GM18520 (cell line): ENCODE results near the gene BAZ2B.
"Not testable (repeated sequence)": the region's sequence is repeated elsewhere in the genome, so short reads cannot be mapped to it uniquely, and the experiment has no call there.

Source experiments
- ATAC-seq: cut with Tn5 transposase; IDR thresholded peaks from one replicate; pipeline ENCODE4 v1.9.1; 2021; ENCODE audit not compliant: unreplicated experiment

BAZ2B gene, protein sequence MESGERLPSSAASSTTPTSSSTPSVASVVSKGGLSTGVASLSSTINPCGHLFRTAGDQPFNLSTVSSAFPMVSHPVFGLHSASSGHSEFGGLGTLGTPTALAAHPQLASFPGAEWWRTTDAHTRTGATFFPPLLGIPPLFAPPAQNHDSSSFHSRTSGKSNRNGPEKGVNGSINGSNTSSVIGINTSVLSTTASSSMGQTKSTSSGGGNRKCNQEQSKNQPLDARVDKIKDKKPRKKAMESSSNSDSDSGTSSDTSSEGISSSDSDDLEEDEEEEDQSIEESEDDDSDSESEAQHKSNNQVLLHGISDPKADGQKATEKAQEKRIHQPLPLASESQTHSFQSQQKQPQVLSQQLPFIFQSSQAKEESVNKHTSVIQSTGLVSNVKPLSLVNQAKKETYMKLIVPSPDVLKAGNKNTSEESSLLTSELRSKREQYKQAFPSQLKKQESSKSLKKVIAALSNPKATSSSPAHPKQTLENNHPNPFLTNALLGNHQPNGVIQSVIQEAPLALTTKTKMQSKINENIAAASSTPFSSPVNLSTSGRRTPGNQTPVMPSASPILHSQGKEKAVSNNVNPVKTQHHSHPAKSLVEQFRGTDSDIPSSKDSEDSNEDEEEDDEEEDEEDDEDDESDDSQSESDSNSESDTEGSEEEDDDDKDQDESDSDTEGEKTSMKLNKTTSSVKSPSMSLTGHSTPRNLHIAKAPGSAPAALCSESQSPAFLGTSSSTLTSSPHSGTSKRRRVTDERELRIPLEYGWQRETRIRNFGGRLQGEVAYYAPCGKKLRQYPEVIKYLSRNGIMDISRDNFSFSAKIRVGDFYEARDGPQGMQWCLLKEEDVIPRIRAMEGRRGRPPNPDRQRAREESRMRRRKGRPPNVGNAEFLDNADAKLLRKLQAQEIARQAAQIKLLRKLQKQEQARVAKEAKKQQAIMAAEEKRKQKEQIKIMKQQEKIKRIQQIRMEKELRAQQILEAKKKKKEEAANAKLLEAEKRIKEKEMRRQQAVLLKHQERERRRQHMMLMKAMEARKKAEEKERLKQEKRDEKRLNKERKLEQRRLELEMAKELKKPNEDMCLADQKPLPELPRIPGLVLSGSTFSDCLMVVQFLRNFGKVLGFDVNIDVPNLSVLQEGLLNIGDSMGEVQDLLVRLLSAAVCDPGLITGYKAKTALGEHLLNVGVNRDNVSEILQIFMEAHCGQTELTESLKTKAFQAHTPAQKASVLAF (N-terminal part only)

DNA sequence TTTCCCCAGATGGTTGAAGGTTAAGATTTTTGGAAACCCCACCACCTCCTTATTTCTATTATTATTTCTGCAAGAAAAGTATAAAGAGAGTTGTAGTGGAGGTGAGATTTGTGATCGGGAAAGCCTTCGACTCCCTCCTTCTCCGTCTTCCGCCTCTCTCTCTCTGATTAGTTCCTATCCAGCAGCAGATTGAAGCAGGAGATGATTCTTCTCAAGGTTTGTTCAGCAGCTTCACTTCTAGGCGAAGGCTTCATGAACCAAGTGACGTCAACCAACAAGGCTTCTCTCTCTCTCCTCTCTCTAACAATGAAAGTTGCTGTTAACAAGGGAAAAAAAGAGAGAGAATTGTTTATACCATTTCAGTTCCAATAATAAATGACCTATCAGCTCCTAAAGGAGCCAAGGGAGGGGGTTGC is at the start of gene BAZ2B:
BAZ2B (minus strand) TSS at position 263 of the 416 bp plus-strand sequence. CDS start 137,829 bp downstream, outside the sequence.
- no peak for ATAC-seq

DNA sequence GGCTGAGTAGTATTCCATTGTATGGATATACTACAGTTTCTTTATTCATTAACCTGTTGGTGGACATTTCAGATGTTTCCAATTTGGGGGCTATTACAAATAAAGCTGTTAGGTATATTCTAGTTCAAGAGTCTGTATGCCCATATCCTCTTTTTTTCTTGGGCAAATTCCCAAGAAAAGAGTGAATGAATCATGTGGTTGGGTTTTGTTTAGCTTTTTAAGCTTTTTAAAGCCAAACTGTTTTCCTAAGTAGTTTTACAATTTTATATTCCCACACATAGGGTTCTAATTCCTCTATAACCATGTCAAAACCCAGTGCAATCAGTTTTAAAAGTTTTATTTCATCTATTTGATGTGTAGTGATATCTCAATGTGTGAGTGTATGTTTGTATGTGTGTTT is 44.9 kb upstream of the BAZ2B start:
- no peak for ATAC-seq

DNA sequence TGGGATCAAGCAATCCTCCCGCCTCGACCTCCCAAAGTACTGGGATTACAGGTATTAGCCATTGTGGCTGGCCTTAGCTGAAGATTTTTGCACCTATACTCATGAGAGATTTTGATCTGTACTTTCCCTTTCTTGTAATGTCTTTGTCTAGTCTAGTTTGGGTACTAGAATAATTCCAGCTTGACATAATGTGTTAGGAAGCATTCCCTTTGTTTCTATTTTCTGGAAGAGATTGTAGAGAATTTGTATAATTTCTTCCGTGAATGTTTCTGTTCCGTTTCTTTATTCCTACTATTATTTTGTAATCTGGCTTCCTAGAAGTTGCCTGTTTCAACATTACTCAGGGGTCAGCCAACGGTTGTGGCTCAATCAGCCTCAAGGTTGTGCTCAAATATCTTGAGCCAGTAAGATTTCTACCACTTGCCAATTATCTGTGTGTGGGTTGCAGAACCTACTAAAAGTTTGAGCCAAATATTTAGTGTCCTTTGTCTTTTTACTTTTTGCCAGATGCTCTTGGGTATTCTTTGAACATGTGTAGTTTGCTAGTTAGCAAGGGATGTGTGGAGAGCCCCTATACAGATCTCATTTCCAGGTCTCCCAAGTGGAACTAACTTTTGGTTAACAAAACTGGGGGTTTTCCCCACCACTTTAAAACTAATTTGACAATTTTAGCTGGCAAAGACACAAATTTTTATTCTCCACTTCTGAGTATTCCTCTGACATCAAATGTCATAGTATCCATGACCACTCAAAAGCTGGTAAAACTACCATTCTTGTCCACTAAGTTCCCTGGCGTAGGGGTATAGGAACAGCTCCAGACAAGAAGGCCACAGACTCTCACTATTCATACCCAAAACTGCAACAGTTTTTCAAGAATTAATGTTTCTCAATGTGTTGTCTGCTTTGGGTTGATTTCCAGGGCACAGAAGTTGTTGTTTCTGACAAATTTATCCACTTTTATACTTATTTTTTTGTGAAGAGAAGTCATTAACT is 42.8 kb upstream of the BAZ2B start:
- ATAC-seq, result no peak

DNA sequence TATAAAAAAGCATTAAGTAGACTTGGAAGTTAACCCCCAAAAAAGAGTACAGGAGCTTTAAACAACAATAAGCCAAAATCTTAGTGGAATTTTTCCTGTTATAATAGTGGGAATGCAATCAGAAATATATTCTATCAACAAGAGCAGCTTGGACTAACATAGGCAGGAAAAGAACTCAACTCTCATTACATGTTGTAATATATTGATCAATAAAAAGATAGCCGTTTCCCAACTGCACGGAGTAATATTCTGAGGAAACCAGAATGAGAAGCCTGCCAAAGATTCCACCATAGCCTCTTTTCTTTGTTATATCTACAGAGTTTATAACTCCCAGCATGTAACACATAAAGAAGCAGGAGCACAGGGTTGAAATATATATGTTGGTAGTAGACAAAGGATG is 37.6 kb upstream of the BAZ2B start:
- no peak for ATAC-seq

DNA sequence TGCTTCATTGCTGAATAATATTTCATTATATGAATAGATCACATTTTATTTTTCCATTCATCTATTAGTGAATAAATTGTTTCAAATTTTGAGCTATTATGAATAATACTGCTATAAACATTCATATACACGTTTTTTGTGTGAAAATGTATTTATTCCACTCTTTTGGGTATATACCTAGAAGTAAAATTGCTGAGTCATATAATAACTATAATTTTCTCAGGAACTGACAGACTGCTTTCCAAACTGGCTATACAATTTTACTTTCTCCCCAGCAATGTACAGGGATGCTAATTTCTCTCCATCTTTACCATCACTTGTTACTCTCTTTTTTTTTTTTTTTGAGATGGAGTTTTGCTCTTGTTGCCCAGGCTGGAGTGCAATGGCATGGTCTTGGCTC is 35.5 kb upstream of the BAZ2B start:
- ATAC-seq, result no peak

DNA sequence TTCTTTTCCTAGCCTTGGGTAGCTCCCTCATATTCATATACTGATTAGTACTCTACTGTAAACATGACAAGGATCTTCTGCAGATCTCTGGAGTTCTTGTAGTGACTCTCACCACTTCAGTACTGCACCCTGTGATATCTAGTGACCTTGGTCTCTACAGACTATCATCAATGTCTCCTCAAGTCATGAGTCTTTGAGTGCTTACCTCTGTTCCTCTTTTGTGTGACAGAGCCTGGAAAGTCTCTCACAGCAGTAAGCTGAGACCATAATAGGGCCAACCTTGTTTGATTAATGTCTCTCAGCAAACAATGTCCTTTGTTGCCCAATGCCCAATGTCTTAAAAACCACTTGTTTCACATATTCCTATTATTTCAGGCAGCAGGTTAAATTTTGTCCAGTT is 34.2 kb upstream of the BAZ2B start:
- ATAC-seq, result no peak

DNA sequence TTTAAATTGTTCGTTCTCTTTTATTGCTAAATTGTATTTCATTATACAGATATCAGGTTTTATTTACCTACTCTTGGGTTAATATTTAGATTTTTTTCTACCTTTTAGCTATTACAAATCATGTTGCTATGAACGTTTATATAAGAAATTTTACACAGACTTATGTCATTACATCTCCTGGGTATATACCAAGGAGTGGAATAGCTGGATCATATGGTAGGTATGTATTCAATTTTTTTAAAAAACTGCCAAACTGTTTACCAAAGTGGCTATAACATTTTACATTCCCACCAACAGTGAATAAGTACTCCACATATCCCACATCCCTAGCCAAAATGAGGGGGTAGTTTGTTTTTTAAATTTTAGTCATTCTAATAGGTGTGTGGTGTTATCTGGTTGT is 32.3 kb upstream of the BAZ2B start:
- ATAC-seq, result no peak

DNA sequence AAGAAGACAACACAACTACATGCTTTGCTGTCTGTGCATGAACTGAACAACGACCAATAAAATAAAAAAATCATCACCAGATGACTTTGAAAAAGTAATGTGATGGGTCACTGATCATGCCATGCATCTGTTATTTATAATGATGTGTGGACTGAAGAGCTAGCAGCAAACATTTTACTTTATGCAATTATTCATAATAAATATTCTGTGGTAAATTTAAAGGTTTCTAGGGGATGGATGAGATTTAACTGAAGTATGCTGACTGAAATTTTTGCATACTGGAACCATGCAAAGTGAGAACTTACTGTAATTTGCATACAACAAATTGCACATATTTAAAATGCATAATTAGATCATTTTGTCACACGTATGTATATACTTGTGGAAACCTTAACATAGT is 31.3 kb upstream of the BAZ2B start:
- no peak for ATAC-seq

DNA sequence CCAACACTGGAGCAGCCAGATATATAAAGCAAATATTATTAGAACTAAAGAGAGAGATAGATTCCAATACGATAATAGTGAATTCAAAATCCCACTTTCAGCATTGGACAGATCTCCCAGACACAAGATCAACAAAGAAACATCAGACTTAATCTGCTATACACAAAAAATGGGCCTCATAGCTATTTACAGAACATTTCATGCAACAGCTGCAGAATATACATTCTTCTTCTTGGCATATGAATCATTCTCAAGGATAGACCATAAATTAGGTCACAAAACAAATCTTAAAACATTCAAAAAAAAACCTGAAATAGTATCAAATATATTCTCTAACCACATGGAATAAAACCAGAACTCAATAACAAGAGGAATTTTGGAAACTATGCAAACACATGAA is 23.8 kb upstream of the BAZ2B start:
- no peak for ATAC-seq

DNA sequence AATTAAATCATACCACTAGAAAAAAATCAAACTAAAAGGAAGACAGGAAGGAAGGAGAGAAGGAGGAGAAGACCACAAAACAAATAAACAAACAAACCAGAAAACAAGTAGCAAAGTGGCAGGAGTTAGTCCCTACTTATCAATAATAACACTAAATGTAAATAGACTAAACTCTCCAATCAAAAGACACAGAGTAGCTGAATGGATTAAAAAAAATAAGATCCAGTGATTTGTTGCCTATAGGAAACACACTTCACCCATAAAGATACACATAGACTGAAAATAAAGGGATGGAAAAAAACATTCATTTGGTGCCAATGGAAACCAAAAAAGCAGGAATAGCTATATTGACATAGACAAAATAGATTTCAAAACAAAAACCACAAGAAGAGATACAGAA is 23.4 kb upstream of the BAZ2B start:
- ATAC-seq, result no peak

DNA sequence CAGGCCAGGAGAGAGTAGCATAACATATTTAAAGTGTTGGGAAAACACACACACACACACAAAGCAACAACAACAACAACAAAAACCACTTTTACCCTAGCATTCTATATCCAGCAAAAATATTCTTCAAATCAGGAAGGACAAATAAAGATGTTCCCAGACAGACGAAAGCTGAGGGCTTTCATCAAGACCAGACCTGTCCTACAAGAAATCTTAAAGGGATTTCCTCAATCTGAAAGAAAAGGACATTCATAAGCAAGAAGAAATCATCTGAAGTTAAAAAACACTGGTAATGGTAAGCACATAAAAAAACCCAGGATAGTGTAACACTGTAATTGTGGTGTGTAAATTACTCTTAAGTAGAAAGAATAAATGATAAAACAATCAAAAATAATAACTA is 22.7 kb upstream of the BAZ2B start:
- ATAC-seq, result no peak

DNA sequence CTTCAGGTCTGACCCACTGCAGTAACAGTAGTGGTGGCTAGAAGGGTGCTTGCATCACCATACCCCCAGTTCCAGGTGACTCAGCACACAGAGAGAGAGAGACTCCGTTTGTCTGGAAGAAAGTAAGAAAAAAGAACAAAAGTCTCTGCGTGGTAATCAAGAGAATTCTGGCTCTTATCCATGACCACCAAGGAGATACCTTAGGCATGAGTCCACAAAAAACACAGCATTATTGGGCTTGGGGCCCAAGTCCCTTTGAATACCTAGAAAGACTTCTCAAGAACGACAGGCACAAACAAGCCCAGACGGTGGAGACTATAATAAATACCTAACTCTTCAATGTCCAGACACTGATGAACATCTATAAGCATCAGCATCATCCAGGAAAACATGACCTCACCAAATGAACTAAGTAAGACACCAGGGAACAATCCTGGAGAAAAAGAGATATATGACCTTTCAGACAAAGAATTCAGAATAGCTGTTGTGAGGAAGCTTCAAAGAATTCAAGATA is 21.7 kb upstream of the BAZ2B start:
- ATAC-seq, result no peak

DNA sequence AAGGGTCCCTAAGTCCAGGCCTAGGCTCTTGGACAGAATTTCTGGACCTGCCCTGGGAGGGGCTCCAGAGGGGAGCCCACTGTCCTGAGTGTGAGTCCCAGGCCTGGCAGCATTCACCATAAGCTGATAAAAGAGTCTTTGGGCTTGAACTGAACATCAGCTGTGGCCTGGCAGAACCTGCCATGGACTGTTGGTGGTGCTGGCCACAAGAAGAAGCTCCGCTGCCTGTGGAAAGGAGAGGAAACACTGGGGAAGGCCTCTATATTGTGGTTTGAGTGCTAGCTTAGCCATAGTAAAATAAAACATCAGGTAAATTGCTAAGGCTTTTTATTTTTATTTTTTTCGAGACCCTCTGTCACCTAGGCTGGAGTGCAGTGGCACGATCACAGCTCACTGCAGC is 20.9 kb upstream of the BAZ2B start:
- no peak for ATAC-seq

DNA sequence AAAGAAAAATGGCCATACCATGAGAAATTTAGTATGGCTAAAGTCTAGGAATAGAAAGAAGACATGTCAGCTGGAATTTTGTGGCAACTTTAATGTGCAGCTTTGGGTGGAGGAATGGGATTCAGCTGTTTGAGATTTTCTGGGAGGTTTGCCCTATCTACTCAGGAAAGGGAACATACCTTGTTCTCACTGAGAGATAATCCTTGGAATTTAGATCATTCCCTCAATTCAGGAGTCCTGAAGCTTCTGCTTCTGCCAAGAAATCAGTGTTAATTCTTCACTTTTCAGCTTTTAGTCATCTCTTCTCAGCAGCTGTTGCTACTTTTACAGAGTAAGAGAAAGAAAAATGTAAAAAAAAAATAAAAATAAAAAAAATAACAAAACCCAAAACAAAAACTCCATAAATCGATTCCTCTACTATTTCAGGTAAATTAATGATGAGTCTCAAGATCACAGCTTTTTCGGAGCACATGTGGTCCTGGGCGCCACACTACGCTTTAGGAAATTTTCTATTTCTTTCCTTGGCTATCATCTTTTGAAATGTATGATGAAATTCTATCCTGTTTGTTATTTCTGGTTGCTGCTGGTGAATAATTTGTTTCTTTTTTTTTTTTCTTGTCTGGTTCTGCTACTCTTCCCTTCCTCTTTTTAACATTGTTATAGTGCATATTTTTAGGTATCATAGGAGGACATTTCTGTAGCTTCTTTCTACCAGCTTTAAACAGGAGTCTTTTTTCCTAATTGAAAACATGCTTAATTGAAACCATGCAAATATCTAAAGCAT is 18.9 kb upstream of the BAZ2B start:
- ATAC-seq, result no peak

DNA sequence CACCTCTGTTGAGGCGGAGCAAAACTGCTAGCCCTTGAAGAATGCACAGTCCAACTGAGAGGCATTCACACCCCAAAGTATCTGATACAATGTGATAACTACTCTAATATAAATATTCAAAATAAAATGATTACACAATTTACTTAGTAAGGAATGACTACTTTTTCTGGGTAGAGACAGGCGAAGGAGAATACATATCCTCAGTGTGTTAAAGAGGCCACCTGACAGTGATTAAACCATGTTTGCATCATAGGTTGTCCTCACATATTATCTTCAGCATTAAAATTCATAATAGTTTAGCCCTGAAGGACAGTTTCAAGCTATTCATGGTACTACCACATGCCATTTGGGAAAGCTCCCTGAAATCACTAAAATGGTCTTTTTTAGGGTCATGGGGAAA is 16.9 kb upstream of the BAZ2B start:
- ATAC-seq, result no peak

DNA sequence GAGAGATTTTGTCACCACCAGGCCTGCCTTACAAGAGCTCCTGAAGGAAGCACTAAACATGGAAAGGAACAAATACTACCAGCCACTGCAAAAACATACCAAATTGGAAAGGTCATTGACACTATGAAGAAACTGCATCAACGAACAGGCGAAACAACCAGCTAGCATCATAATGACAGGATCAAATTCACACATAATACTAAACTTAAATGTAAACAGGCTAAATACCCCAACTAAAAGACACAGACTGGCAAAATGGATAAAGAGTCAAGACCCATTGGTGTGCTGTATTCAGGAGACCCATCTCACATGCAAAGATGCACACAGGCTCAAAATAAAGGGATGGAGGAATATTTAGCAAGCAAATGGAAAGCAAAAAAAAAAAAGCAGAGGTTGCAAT is 9.3 kb upstream of the BAZ2B start:
- ATAC-seq, result not testable (repeated sequence)

DNA sequence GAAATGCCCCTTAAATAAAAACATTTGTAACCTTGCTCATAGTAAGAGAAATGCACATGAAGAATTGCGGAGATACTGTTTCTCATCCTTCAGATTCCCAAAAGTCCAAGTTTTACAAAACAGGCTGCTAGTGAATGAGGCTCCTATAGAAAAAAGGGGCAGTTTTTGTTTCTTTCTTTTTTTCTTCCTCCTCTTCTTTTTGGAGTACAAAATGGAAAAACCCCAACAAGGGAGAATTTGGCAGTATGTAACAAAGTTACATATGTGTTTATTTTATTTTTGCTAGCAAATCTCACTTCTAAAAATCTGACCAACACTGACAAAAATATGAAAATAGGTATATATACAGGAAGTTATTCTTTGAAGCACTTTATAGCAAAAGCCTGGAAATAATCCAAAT is 7.1 kb upstream of the BAZ2B start:
- ATAC-seq, result no peak

DNA sequence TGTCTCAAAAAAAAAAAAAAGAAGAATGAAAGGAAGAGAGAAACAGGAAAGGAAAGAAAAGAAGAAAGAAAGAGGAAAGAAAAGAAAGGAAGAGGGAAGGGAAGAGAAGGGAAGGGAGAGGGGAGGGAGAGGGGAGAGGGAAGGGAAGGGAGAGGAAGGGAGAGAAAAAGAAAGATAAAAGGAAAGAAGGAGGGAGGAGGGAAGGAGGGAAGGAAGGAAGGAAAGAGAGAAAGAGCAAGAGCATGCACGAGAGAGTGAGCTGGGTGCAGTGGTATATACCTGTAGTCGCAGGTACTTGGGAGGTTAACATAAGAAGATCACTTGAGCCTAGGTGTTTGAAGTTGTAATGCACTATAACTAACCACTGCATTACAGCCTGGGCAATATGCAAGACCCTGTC is 6.6 kb upstream of the BAZ2B start:
- ATAC-seq, result no peak

DNA sequence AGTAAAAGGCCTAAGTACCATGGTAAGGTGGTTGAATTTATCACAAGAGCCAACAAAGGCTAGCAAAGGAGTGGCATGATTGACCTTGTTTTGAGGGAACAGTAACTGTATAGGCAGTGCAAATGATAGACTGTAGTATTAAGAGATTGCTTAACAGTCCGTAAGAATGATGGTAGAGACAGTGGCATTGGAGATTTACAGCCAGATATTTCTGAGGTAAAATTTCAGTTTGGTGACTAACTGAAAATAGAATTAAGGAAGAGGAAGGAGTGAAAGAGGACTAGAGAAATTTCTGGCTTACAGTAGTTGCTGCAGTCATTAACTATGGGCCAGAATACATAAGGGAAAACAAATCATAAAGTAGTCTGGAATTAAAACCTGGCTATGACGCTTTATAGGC is 4.4 kb upstream of the BAZ2B start:
- no peak for ATAC-seq
